T1000 (cell line): ENCODE results near the gene NATD1.
"Not testable (repeated sequence)": the region's sequence is repeated elsewhere in the genome, so short reads cannot be mapped to it uniquely, and the experiment has no call there.

Experiments used
- DNase-seq: peaks from one replicate; lab custom pipeline; 2025; ENCODE audit warnings: mixed read lengths; lab: John Stamatoyannopoulos, UW

The NATD1 gene

GRCh38 chr17:21246698-21247097, 6.5 kb downstream of the NATD1 start:
- DNase-seq: no peak

GRCh38 chr17:21245639-21246084, 7.5 kb downstream of the NATD1 start:
- no peak for DNase-seq

GRCh38 chr17:21243516-21244303, 9.5 kb downstream of the NATD1 start:
- no peak for DNase-seq

- no peak for DNase-seq
Measured at GRCh38 chr17:21242780-21243515, 10.3 kb downstream of the NATD1 start.

- DNase-seq: no peak
Measured at GRCh38 chr17:21242026-21242697, 11.0 kb downstream of the NATD1 start.

GRCh38 chr17:21241564-21241963, 11.6 kb downstream of the NATD1 start:
- no peak for DNase-seq

- DNase-seq: no peak
Measured at GRCh38 chr17:21240369-21241055, 12.7 kb downstream of the NATD1 start.

- no peak for DNase-seq
Measured at GRCh38 chr17:21239680-21240368, 13.4 kb downstream of the NATD1 start.

- DNase-seq: no peak
Measured at GRCh38 chr17:21235921-21236320, 17.3 kb downstream of the NATD1 start.

- no peak for DNase-seq
Measured at GRCh38 chr17:21233581-21234347, 19.4 kb downstream of the NATD1 start.

- no peak for DNase-seq
Measured at GRCh38 chr17:21232033-21232749, 21.0 kb downstream of the NATD1 start.

- no peak for DNase-seq
Measured at GRCh38 chr17:21231533-21231932, 21.7 kb downstream of the NATD1 start.

- no peak for DNase-seq
Measured at GRCh38 chr17:21228845-21229244, 24.4 kb downstream of the NATD1 start.

GRCh38 chr17:21228111-21228510, 25.1 kb downstream of the NATD1 start:
- no peak for DNase-seq

- not testable (repeated sequence) for DNase-seq
Measured at GRCh38 chr17:21227277-21227676, 25.9 kb downstream of the NATD1 start.

GRCh38 chr17:21223086-21223485, 30.1 kb downstream of the NATD1 start:
- no peak for DNase-seq

GRCh38 chr17:21218831-21219380, 34.3 kb downstream of the NATD1 start:
- DNase-seq: no peak

- DNase-seq: no peak
Measured at GRCh38 chr17:21218101-21218500, 35.1 kb downstream of the NATD1 start.

GRCh38 chr17:21217346-21217745, 35.9 kb downstream of the NATD1 start:
- no peak for DNase-seq

- no peak for DNase-seq
Measured at GRCh38 chr17:21215935-21216334, 37.3 kb downstream of the NATD1 start.
